Bronchial epithelial cell (primary cell): ENCODE data around the gene ANKMY1. TPM values are rescaled to one million over a fixed set of nuclear protein-coding genes. Genes with fewer than 3 reads are reported as not detected.

Experiments
- DNase-seq: peaks from one replicate; pipeline ENCODE4 v3.0.0-alpha.2; 2010; ENCODE audit warnings: low read depth
- FAIRE-seq: peaks from 2 replicates; lab custom pipeline; 2011; peaks lifted over from hg19 to GRCh38; lab: Jason Lieb, UNC
- H3K27me3 ChIP-seq: 2 replicates; pipeline ENCODE4 v1.5.1; 2011; ENCODE audit warnings: low read length; ENCODE audit not compliant: control insufficient read depth, insufficient read depth
- H3K36me3 ChIP-seq: 2 replicates; pipeline ENCODE4 v1.5.1; 2011; ENCODE audit warnings: low read length; ENCODE audit not compliant: control insufficient read depth, insufficient read depth
- H3K4me3 ChIP-seq: 2 replicates; pipeline ENCODE4 v1.5.1; 2011; ENCODE audit warnings: mild to moderate bottlenecking, low read depth, low read length, control low read depth
- CTCF ChIP-seq: IDR thresholded peaks from 2 replicates; pipeline ENCODE4 v1.5.1; 2011; ENCODE audit warnings: mild to moderate bottlenecking, moderate library complexity, low read length, control low read depth, inconsistent platforms; ENCODE audit not compliant: insufficient read depth, severe bottlenecking
- total RNA-seq: library from RNA; depleted of rRNA; stranded (reverse); fragments of >200 nt; gene quantifications from 2 replicates; pipeline ENCODE4 v1.2.1, GENCODE V29; 2014

Gene ANKMY1
- total RNA-seq, 1 donor from 2014 or later = 15.8 TPM

DNA sequence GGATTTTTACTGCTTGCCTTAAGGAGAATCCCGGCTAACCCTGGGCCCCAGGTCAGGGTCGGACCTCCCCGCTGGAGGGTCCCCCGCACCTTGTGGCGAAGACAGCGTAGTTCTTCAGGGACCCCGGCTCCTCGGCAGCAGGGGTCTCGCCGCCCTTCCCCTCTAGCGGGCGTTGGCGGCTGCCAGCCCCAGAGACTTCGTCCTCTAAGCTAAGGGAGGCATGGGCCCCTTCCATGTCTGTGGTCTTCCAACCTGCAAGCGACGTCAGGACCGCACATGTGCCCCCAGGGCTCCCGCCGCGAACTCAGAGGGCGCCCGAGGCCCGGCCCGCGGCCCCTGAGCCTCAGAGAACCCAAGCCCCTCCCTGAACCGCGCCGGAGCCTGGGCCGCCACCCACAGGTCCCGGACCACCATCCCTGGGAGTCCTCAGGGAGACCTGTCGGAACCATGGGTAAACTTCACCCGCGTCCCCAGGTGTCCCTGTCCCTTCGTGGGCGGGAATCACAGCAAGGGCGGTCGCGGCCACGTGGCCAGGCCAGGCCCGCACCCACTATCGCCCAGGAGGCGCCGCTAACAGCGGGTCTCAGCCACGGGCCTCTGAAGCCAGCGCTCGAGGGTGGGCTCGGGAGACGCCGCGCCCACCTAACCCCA lies 562 bp downstream of the ANKMY1 start:
- no peak for FAIRE-seq
- no peak for DNase-seq

DNA sequence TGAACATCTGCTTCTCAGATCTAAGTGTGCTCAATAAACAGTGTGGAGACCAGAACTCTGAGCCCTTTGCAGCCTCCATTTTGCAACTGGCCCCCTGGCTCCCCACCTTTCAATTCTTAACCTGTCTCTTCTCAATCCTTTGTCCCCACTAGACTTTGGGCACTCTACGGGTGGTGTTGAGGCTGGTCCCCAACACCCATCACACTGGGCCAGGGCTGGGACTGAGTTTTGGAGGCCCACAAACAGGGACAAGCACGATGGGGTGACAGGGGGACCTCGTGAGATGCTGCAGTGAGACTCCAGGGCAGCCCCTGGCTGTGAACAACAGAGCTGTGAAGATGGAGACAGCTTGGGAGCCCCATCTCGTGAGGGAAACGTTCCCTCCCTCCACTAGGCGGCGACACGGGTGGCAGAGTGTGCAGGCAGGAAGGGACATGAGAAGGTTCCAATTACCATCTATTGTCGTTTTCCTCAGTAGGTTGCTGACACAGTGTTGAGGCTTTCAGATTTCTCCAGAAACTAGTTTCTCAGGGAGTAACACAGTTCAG lies 1.2 kb downstream of the ANKMY1 start:
- DNase-seq (peak; percentile 38), FAIRE-seq (no peak)
- Histone ChIP-seq H3K4me3 (no peak overlapping the region), H3K36me3 (peaks cover 13% of the 10 kb centered on the region), H3K27me3 (no peaks in the 10 kb centered on the region)
- peak; percentile 76 for TF ChIP-seq CTCF

More for the DNA sequence above, 562 bp downstream of the ANKMY1 start:
- no peak for TF ChIP-seq CTCF
- H3K36me3 ChIP-seq = peaks cover 13% of the 10 kb centered on the region
- no peaks in the 10 kb centered on the region for H3K27me3 ChIP-seq
- peak overlapping the region; percentile 43 for H3K4me3 ChIP-seq

DNA sequence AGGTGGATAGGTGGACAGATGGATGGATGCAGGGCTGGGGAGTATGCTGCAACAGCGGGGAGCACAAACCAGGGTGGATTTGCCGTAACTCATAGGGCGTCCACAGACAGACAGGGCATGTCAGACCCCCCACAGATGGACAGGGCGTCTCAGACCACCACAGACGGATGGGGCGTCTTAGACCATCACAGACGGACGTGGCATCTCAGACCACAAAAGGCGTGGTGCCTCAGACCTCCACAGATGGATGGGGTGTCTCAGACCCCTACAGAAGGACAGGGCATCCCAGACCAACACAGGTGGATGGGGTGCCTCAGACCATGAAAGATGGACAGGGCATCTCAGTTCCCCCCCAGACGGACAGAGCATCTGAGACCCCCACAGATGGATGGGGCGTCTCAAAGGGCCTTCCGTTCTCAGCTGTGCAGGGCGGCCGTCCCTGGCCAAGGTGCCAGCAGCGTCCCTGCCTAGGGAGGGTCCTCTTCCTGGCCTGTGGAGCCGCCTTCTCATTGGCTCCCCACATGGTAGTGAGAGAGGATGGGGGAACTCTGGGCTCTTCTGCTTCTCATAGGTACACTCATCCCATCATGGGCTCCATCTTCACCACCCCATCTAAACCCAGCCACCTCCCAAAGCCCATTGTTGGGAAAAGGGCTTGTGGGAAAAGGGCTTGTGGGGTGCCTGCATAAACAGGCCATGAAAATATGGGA lies 2.1 kb downstream of the ANKMY1 start:
- Histone ChIP-seq H3K36me3 (peaks cover 16% of the 10 kb centered on the region), H3K27me3 (no peaks in the 10 kb centered on the region), H3K4me3 (no peak overlapping the region)
- TF ChIP-seq CTCF = no peak
- DNase-seq (no peak), FAIRE-seq (no peak)

DNA sequence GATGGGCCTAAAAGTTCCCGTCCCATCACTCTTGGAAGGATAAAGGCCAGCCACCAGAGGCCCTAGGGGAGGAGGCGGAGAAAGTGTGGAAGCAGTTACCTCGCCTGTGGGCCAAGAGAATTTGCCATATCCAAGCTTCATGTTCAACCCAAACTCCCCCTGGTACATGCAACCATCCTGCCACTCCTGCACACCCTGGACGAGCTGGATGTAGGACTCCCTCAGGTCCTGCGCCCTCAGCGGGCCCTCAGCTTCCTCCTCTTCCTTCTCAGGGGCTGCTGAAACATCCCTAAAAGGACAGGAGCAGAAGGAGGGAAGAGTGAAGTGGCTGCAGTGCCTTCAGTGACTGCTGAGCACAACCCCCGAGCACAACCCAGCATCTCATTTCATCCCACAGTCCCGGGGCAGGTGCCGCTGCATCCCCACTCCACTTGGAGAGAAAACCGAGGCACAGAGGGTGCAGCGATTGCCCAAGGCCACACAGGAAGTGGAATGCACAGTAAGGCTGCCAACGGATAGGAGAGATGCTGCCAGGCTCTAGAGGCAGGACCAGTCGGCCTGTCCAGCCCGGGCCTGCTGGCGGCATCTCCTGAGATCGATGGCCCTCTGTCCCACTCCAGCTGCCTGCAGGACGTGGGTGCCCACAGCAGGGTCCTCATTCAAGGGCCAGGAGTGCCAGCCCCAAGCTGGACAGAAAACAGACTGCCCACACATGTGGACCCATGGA lies 2.9 kb downstream of the ANKMY1 start:
- Histone ChIP-seq H3K36me3 (peaks cover 16% of the 10 kb centered on the region), H3K27me3 (no peaks in the 10 kb centered on the region), H3K4me3 (no peak overlapping the region)
- FAIRE-seq = no peak
- DNase-seq = no peak
- TF ChIP-seq CTCF = no peak

GRCh38 chr2:240553956-240554480 lies 3.8 kb downstream of the ANKMY1 start:
- no peak for FAIRE-seq
- DNase-seq = no peak
- no peak overlapping the region for H3K4me3 ChIP-seq
- TF ChIP-seq CTCF = no peak
- H3K36me3 ChIP-seq = peaks cover 16% of the 10 kb centered on the region
- H3K27me3 ChIP-seq = no peaks in the 10 kb centered on the region
